ENCODE results near the gene E2F4. TPM values are rescaled to one million over a fixed set of nuclear protein-coding genes. Genes with fewer than 3 reads are reported as not detected.

E2F4 gene
- total RNA-seq, 1 donor from 2014 or later = 64.3 TPM

DNA sequence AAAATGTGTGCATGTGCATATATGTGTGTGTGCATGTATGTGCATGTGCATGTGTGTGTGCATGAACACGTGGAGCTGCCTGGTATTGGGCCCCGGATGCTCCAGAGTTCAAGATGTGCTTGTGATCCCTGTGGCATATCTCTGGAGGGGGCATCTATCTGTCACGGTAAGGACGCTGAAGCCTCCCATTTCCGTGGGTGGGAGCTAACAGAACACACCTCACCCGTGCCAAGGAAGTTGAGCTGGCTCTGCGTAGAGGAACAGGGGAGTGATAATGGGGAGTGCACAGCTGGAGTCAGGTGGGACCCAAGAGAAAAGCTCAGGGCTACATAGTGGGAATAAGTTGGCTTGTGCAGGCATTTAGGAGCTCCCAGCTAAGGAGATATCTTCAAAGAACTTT is 19.7 kb downstream of the E2F4 start:
- Mint-ChIP-seq H3K27me3 (ENCODE audit: unreplicated experiment) (peaks cover 9% of the 10 kb centered on the region), H3K9me3 (ENCODE audit: unreplicated experiment) (peaks cover 6% of the 10 kb centered on the region), H3K36me3 (ENCODE audit: unreplicated experiment) (no peaks in the 10 kb centered on the region), H3K27ac (ENCODE audit: unreplicated experiment) (no peak overlapping the region), H3K4me3 (ENCODE audit: unreplicated experiment) (no peak overlapping the region), H3K4me1 (ENCODE audit: low read depth, unreplicated experiment) (no peaks in the 10 kb centered on the region)
- DNase-seq = no peak
- TF ChIP-seq, protein P1, sequence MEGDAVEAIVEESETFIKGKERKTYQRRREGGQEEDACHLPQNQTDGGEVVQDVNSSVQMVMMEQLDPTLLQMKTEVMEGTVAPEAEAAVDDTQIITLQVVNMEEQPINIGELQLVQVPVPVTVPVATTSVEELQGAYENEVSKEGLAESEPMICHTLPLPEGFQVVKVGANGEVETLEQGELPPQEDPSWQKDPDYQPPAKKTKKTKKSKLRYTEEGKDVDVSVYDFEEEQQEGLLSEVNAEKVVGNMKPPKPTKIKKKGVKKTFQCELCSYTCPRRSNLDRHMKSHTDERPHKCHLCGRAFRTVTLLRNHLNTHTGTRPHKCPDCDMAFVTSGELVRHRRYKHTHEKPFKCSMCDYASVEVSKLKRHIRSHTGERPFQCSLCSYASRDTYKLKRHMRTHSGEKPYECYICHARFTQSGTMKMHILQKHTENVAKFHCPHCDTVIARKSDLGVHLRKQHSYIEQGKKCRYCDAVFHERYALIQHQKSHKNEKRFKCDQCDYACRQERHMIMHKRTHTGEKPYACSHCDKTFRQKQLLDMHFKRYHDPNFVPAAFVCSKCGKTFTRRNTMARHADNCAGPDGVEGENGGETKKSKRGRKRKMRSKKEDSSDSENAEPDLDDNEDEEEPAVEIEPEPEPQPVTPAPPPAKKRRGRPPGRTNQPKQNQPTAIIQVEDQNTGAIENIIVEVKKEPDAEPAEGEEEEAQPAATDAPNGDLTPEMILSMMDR (IDR thresholded peaks at IDR 0.05; ENCODE audit: partially characterized antibody, unreplicated experiment) = no peak

GRCh38 chr16:67212766-67213165 is 20.8 kb downstream of the E2F4 start:
- Mint-ChIP-seq H3K4me1 (ENCODE audit: low read depth, unreplicated experiment) (no peaks in the 10 kb centered on the region), H3K27me3 (ENCODE audit: unreplicated experiment) (peaks cover 14% of the 10 kb centered on the region), H3K4me3 (ENCODE audit: unreplicated experiment) (no peak overlapping the region), H3K27ac (ENCODE audit: unreplicated experiment) (no peak overlapping the region), H3K9me3 (ENCODE audit: unreplicated experiment) (peaks cover 11% of the 10 kb centered on the region), H3K36me3 (ENCODE audit: unreplicated experiment) (peaks cover 10% of the 10 kb centered on the region)
- no peak for DNase-seq
- TF ChIP-seq, protein P1 (IDR thresholded peaks at IDR 0.05; ENCODE audit: partially characterized antibody, unreplicated experiment) = no peak

GRCh38 chr16:67213197-67214019 is 21.5 kb downstream of the E2F4 start:
- peaks cover 10% of the 10 kb centered on the region for H3K36me3 Mint-ChIP-seq (ENCODE audit: unreplicated experiment)
- H3K4me3 Mint-ChIP-seq (ENCODE audit: unreplicated experiment) = no peak overlapping the region

DNA sequence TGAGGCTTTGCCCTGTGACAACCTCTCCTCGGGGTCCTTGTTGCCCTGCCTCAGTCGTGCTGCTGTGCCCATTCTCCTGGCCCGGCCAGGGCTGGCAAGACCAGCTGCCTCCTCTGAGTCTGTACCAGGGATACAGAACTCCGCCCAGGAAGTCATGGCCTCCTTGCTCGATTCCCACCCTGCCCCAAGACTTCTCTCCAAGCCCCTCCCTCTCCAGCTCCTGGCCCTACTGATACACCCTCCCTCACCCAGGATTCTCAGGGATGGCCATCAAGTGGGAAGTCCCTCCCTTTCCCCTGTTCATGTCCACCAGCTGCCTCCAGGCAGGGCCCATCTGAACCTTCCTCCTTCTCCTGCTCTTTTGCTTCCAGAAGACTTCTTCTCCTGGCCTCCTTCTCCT is 23.8 kb downstream of the E2F4 start:
- Mint-ChIP-seq H3K9me3 (ENCODE audit: unreplicated experiment) (peaks cover 11% of the 10 kb centered on the region), H3K4me1 (ENCODE audit: low read depth, unreplicated experiment) (no peaks in the 10 kb centered on the region), H3K36me3 (ENCODE audit: unreplicated experiment) (peaks cover 10% of the 10 kb centered on the region), H3K4me3 (ENCODE audit: unreplicated experiment) (no peak overlapping the region), H3K27me3 (ENCODE audit: unreplicated experiment) (peaks cover 14% of the 10 kb centered on the region), H3K27ac (ENCODE audit: unreplicated experiment) (no peak overlapping the region)
- DNase-seq = no peak
- TF ChIP-seq, protein P1 (IDR thresholded peaks at IDR 0.05; ENCODE audit: partially characterized antibody, unreplicated experiment) = no peak

More at GRCh38 chr16:67213197-67214019, 21.5 kb downstream of the E2F4 start:
- TF ChIP-seq, protein P1 (IDR thresholded peaks at IDR 0.05; ENCODE audit: partially characterized antibody, unreplicated experiment) = no peak
- Mint-ChIP-seq H3K9me3 (ENCODE audit: unreplicated experiment) (peaks cover 11% of the 10 kb centered on the region), H3K27me3 (ENCODE audit: unreplicated experiment) (peaks cover 16% of the 10 kb centered on the region), H3K27ac (ENCODE audit: unreplicated experiment) (no peak overlapping the region), H3K4me1 (ENCODE audit: low read depth, unreplicated experiment) (no peaks in the 10 kb centered on the region)
- no peak for DNase-seq

Measured in glutamatergic neuron (in vitro differentiated cells).